ENCODE data around the gene FHOD1.
A peak's percentile ranks its signal among the peaks of the same experiment; 100 is the strongest.

Gene FHOD1

GRCh38 chr16:67283039-67283825 is 36.0 kb upstream of the FHOD1 start:
- H3K9me3 ChIP-seq (ENCODE audit: control insufficient read depth in 1 of 2, low read length in 2 of 2) = no peaks in the 10 kb centered on the region
- no peaks in the 10 kb centered on the region for H3K27me3 ChIP-seq (ENCODE audit: control insufficient read depth in 1 of 2, insufficient read depth in 2 of 2, low read length in 2 of 2)
- no peak overlapping the region for H3K4me3 ChIP-seq (ENCODE audit: low read depth in 1 of 2, low read length in 2 of 2)
- no peak overlapping the region for H3K27ac ChIP-seq (ENCODE audit: low read depth, low read length)
- H3K4me1 ChIP-seq (ENCODE audit: control insufficient read depth in 1 of 2, insufficient read depth in 2 of 2, low read length in 2 of 2) = peaks cover 6% of the 10 kb centered on the region in 2 donors
- H3K9ac ChIP-seq (ENCODE audit: low read depth in 1 of 2, low read length in 2 of 2) = no peak overlapping the region
- no peaks in the 10 kb centered on the region for H3K36me3 ChIP-seq (ENCODE audit: control insufficient read depth in 1 of 2, insufficient read depth in 2 of 2, low read length in 2 of 2)

GRCh38 chr16:67282447-67282805 is 35.1 kb upstream of the FHOD1 start:
- Histone ChIP-seq H3K36me3 (ENCODE audit: control insufficient read depth in 1 of 2, insufficient read depth in 2 of 2, low read length in 2 of 2) (no peaks in the 10 kb centered on the region), H3K27ac (ENCODE audit: low read depth, low read length) (no peak overlapping the region), H3K27me3 (ENCODE audit: control insufficient read depth in 1 of 2, insufficient read depth in 2 of 2, low read length in 2 of 2) (no peaks in the 10 kb centered on the region), H3K4me1 (ENCODE audit: control insufficient read depth in 1 of 2, insufficient read depth in 2 of 2, low read length in 2 of 2) (peaks cover 11 to 13% of the 10 kb centered on the region in 2 donors), H3K9me3 (ENCODE audit: control insufficient read depth in 1 of 2, low read length in 2 of 2) (no peaks in the 10 kb centered on the region), H3K4me3 (ENCODE audit: low read depth in 1 of 2, low read length in 2 of 2) (no peak overlapping the region), H3K9ac (ENCODE audit: low read depth in 1 of 2, low read length in 2 of 2) (no peak overlapping the region)

- Histone ChIP-seq H3K4me3 (ENCODE audit: low read depth in 1 of 2, low read length in 2 of 2) (no peak overlapping the region), H3K27ac (ENCODE audit: low read depth, low read length) (no peak overlapping the region), H3K9me3 (ENCODE audit: control insufficient read depth in 1 of 2, low read length in 2 of 2) (no peaks in the 10 kb centered on the region), H3K36me3 (ENCODE audit: control insufficient read depth in 1 of 2, insufficient read depth in 2 of 2, low read length in 2 of 2) (no peaks in the 10 kb centered on the region), H3K4me1 (ENCODE audit: control insufficient read depth in 1 of 2, insufficient read depth in 2 of 2, low read length in 2 of 2) (peaks cover 11 to 15% of the 10 kb centered on the region in 2 donors), H3K9ac (ENCODE audit: low read depth in 1 of 2, low read length in 2 of 2) (no peak overlapping the region), H3K27me3 (ENCODE audit: control insufficient read depth in 1 of 2, insufficient read depth in 2 of 2, low read length in 2 of 2) (no peaks in the 10 kb centered on the region)
Measured at GRCh38 chr16:67281536-67282446, 34.5 kb upstream of the FHOD1 start.

- Histone ChIP-seq H3K27me3 (ENCODE audit: control insufficient read depth in 1 of 2, insufficient read depth in 2 of 2, low read length in 2 of 2) (no peaks in the 10 kb centered on the region), H3K4me1 (ENCODE audit: control insufficient read depth in 1 of 2, insufficient read depth in 2 of 2, low read length in 2 of 2) (peaks cover 11 to 15% of the 10 kb centered on the region in 2 donors), H3K27ac (ENCODE audit: low read depth, low read length) (no peak overlapping the region), H3K36me3 (ENCODE audit: control insufficient read depth in 1 of 2, insufficient read depth in 2 of 2, low read length in 2 of 2) (peaks cover 0 to 6% of the 10 kb centered on the region in 2 donors), H3K4me3 (ENCODE audit: low read depth in 1 of 2, low read length in 2 of 2) (no peak overlapping the region), H3K9ac (ENCODE audit: low read depth in 1 of 2, low read length in 2 of 2) (no peak overlapping the region), H3K9me3 (ENCODE audit: control insufficient read depth in 1 of 2, low read length in 2 of 2) (no peaks in the 10 kb centered on the region)
Measured at GRCh38 chr16:67280090-67281015, 33.1 kb upstream of the FHOD1 start.

- H3K9ac ChIP-seq (ENCODE audit: low read depth in 1 of 2, low read length in 2 of 2) = peak within 1 kb of the TSS; percentile 68 to 70
- H3K4me3 ChIP-seq (ENCODE audit: low read depth in 1 of 2, low read length in 2 of 2) = peak within 1 kb of the TSS; percentile 82 to 84
- peaks cover 11 to 15% of the 10 kb centered on the region in 2 donors for H3K4me1 ChIP-seq (ENCODE audit: control insufficient read depth in 1 of 2, insufficient read depth in 2 of 2, low read length in 2 of 2)
- H3K27ac ChIP-seq (ENCODE audit: low read depth, low read length) = no peak within 1 kb of the TSS
- H3K27me3 ChIP-seq (ENCODE audit: control insufficient read depth in 1 of 2, insufficient read depth in 2 of 2, low read length in 2 of 2) = no peaks in the 10 kb centered on the region
- H3K36me3 ChIP-seq (ENCODE audit: control insufficient read depth in 1 of 2, insufficient read depth in 2 of 2, low read length in 2 of 2) = peaks cover 0 to 7% of the 10 kb centered on the region in 2 donors
- no peaks in the 10 kb centered on the region for H3K9me3 ChIP-seq (ENCODE audit: control insufficient read depth in 1 of 2, low read length in 2 of 2)
Measured at GRCh38 chr16:67279296-67280089, 32.2 kb upstream of the FHOD1 start, which contains the start of gene PLEKHG4. Gene PLEKHG4 (plus strand): TSS chr16:67279532. CDS start chr16:67280045, 513 bp downstream.

GRCh38 chr16:67278773-67279295 is 31.6 kb upstream of the FHOD1 start:
- H3K36me3 ChIP-seq (ENCODE audit: control insufficient read depth in 1 of 2, insufficient read depth in 2 of 2, low read length in 2 of 2) = peaks cover 0 to 7% of the 10 kb centered on the region in 2 donors
- no peaks in the 10 kb centered on the region for H3K27me3 ChIP-seq (ENCODE audit: control insufficient read depth in 1 of 2, insufficient read depth in 2 of 2, low read length in 2 of 2)
- peaks cover 11 to 15% of the 10 kb centered on the region in 2 donors for H3K4me1 ChIP-seq (ENCODE audit: control insufficient read depth in 1 of 2, insufficient read depth in 2 of 2, low read length in 2 of 2)
- no peak overlapping the region for H3K27ac ChIP-seq (ENCODE audit: low read depth, low read length)
- H3K4me3 ChIP-seq (ENCODE audit: low read depth in 1 of 2, low read length in 2 of 2) = peak overlapping the region; percentile 82 to 84
- H3K9me3 ChIP-seq (ENCODE audit: control insufficient read depth in 1 of 2, low read length in 2 of 2) = no peaks in the 10 kb centered on the region
- peak overlapping the region; percentile 68 to 70 for H3K9ac ChIP-seq (ENCODE audit: low read depth in 1 of 2, low read length in 2 of 2)

GRCh38 chr16:67277999-67278772 is 30.9 kb upstream of the FHOD1 start:
- Histone ChIP-seq H3K9me3 (ENCODE audit: control insufficient read depth in 1 of 2, low read length in 2 of 2) (no peaks in the 10 kb centered on the region), H3K4me3 (ENCODE audit: low read depth in 1 of 2, low read length in 2 of 2) (peak overlapping the region; percentile 82 to 84), H3K36me3 (ENCODE audit: control insufficient read depth in 1 of 2, insufficient read depth in 2 of 2, low read length in 2 of 2) (peaks cover 0 to 7% of the 10 kb centered on the region in 2 donors), H3K4me1 (ENCODE audit: control insufficient read depth in 1 of 2, insufficient read depth in 2 of 2, low read length in 2 of 2) (peaks cover 11 to 15% of the 10 kb centered on the region in 2 donors), H3K27ac (ENCODE audit: low read depth, low read length) (peak overlapping the region; percentile 20), H3K9ac (ENCODE audit: low read depth in 1 of 2, low read length in 2 of 2) (peak overlapping the region; percentile 68 to 70), H3K27me3 (ENCODE audit: control insufficient read depth in 1 of 2, insufficient read depth in 2 of 2, low read length in 2 of 2) (no peaks in the 10 kb centered on the region)

GRCh38 chr16:67277294-67277998 is 30.2 kb upstream of the FHOD1 start:
- no peak overlapping the region for H3K4me3 ChIP-seq (ENCODE audit: low read depth in 1 of 2, low read length in 2 of 2)
- H3K9ac ChIP-seq (ENCODE audit: low read depth in 1 of 2, low read length in 2 of 2) = peak overlapping the region in 1 of 2 donors; percentile 10

More at GRCh38 chr16:67277294-67277998, 30.2 kb upstream of the FHOD1 start:
- peak overlapping the region; percentile 20 for H3K27ac ChIP-seq (ENCODE audit: low read depth, low read length)
- no peaks in the 10 kb centered on the region for H3K9me3 ChIP-seq (ENCODE audit: control insufficient read depth in 1 of 2, low read length in 2 of 2)
- H3K36me3 ChIP-seq (ENCODE audit: control insufficient read depth in 1 of 2, insufficient read depth in 2 of 2, low read length in 2 of 2) = peaks cover 0 to 7% of the 10 kb centered on the region in 2 donors
- peaks cover 11 to 15% of the 10 kb centered on the region in 2 donors for H3K4me1 ChIP-seq (ENCODE audit: control insufficient read depth in 1 of 2, insufficient read depth in 2 of 2, low read length in 2 of 2)
- no peaks in the 10 kb centered on the region for H3K27me3 ChIP-seq (ENCODE audit: control insufficient read depth in 1 of 2, insufficient read depth in 2 of 2, low read length in 2 of 2)
